NCI-H1105 treated with DMSO at 0.1 percent for 48 hours (cell line): ENCODE results near the gene ZNF777.

Experiments used
- DNase-seq: peaks from one replicate; lab custom pipeline; 2025; lab: John Stamatoyannopoulos, UW

The ZNF777 gene

GRCh38 chr7:149476791-149477190, 15.9 kb upstream of the ZNF777 start:
- DNase-seq = no peak

- DNase-seq = no peak
Measured at GRCh38 chr7:149475121-149476045, 14.5 kb upstream of the ZNF777 start.

GRCh38 chr7:149474309-149475120, 13.7 kb upstream of the ZNF777 start:
- no peak for DNase-seq

GRCh38 chr7:149473251-149473650, 12.4 kb upstream of the ZNF777 start:
- DNase-seq = no peak

- DNase-seq = no peak
Measured at GRCh38 chr7:149471289-149471953, 10.6 kb upstream of the ZNF777 start.

GRCh38 chr7:149469806-149470205, 8.9 kb upstream of the ZNF777 start:
- DNase-seq = no peak

- no peak for DNase-seq
Measured at GRCh38 chr7:149468208-149468607, 7.3 kb upstream of the ZNF777 start.

- DNase-seq = no peak
Measured at GRCh38 chr7:149467321-149467859, 6.5 kb upstream of the ZNF777 start.

GRCh38 chr7:149466364-149466763, 5.5 kb upstream of the ZNF777 start:
- DNase-seq = no peak

- DNase-seq = no peak
Measured at GRCh38 chr7:149463500-149464161, 2.8 kb upstream of the ZNF777 start.

GRCh38 chr7:149462101-149462520, 1.2 kb upstream of the ZNF777 start:
- no peak for DNase-seq

- no peak for DNase-seq
Measured at GRCh38 chr7:149459540-149460452, 1.1 kb downstream of the ZNF777 start.

GRCh38 chr7:149459201-149459539, 1.7 kb downstream of the ZNF777 start:
- no peak for DNase-seq

- DNase-seq = no peak
Measured at GRCh38 chr7:149458235-149458634, 2.6 kb downstream of the ZNF777 start.

GRCh38 chr7:149457766-149458165, 3.1 kb downstream of the ZNF777 start:
- DNase-seq = no peak

- DNase-seq = no peak
Measured at GRCh38 chr7:149456506-149457421, 4.1 kb downstream of the ZNF777 start.

- DNase-seq = no peak
Measured at GRCh38 chr7:149455175-149455950, 5.5 kb downstream of the ZNF777 start.

GRCh38 chr7:149454750-149455149, 6.1 kb downstream of the ZNF777 start:
- DNase-seq = no peak

- DNase-seq = no peak
Measured at GRCh38 chr7:149454006-149454405, 6.9 kb downstream of the ZNF777 start.
